Stimulated activated CD4-positive, alpha-beta T cell treated with anti-CD3 and anti-CD28 coated beads, Interleukin-12 subunit alpha, Interleukin-12 subunit beta, amount 100 ng/mL, for 48 hours (primary cell): ENCODE data around the gene SHD.
A peak's percentile ranks its signal among the peaks of the same experiment; 100 is the strongest.

Experiments
- DNase-seq, 3 donors: peaks; one replicate each; pipeline ENCODE4 v3.0.0-alpha.2; 2020; ENCODE audit warnings: low read depth in 2 of 3, low spot score in 1 of 3

The SHD gene

DNA sequence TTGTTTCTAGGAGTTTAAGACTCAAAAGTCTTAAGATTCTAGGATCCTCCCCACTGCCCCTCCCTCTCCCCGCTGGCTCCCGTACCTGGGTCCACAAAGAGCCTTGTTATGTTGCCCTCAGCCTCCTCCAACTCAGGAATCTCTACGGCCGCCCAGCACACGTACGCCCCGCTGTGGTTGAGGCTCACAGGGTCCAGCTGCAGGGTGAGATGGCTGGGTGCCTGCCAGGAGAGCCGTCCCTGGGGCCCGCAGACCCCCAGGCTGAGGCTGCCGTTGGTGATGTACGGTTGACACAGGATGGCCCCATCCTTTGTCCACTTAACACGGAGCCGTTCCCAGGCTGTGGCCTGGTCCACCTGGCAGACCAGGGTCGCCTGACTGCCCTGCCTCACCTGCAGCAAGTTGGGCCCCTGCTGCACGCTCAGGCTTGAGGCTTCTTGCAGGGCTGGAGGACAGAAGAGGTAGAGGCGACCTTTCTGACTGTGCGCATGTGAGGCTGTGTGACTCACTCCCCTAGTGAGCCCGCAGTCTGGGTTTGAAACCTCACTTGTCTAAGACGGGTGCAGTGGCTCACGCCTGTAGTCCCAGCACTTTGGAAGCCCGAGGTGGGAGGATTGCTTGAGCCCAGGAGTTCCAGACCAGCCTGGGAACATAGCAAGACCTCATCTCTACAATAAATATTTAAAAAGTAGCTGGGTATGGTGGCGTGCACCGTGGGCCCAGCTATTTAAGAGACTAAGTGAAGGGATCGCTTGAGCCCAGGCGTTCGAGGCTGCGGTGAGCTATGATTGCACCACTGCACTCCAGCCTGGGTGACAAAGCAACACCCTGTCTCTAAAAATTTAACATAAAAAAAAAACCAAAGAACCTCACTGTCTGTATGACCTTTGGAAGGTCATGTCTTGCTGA lies 19.1 kb downstream of the SHD start:
- peak in 1 of 3 donors; percentile 26 for DNase-seq

GRCh38 chr19:4298810-4299550 lies 19.9 kb downstream of the SHD start:
- no peak for DNase-seq

- no peak for DNase-seq
These were observed 21.5 kb downstream of the SHD start for GRCh38 chr19:4300589-4300988.

DNA sequence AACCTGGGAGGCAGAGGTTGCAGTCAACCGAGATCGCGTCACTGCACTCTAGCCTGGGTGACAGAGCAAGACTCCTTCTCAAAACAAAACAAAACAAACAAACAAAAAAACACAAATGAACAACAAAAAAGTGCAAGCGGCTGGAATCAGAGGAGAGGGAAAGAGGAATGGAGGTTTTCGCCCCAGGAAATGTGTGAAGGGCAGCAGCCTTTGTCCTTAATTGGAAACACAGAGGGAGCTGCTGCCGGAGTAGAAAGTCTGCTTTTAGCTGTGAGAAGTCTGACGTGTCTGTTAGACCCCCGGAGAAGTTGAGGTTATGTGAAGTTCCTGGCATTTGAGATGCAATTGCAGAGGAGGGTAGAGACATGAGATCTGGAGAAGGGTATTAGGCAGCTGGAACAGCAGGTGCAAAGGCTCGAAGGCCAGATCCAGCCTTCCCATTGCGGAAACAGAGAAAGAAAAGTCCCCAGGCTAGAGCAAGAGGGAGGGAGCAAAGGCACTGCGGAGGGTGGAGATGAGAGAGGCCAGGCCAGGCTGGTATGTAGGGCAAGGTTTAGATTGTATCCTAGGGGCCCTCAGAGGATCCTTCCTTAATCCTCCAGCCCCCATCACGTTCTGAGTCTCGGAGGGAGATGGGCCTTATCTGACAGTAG lies 22.6 kb downstream of the SHD start:
- no peak for DNase-seq

- no peak for DNase-seq
These were observed 23.2 kb downstream of the SHD start, which contains the start of gene TMIGD2 for GRCh38 chr19:4302243-4302640. Gene TMIGD2 (minus strand): TSS chr19:4302389. CDS start chr19:4302385, 4 bp downstream.

DNA sequence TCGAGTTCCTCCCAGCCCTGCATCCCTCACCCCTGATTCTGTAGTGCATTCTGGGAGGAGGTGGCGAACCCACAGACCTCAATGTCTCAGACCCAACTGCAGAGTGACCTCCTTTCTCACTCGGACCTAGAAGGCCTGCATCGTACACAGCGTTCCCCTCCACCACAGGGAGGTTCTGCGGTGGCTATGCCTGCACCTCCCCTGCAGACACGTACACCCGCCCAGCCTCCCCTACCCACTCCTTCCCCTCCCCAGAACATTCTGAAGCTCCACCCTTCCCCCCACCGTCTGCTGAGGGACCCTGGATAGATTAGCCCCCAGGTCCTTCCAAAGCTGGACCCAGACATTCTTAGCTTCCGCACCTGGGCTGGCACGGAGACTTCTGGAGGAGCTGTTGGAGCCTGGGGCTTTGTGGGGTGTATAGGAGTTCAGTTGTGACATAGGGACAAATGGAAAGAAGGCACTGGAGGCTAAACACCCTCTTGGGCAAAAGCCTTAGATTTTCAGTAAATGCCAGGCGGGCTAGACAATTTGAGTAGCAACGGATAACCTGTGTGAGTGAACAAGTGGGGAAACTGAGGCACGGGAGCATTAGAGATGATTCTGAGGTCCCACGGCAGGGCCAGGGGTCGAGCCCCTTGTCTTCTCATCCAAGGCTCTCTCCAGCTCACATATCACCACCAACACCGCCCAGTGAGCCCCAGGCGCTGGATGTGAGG lies 24.9 kb downstream of the SHD start:
- DNase-seq, result no peak

GRCh38 chr19:4304538-4305256 lies 25.6 kb downstream of the SHD start, which contains the start of gene FSD1:
Gene FSD1 (plus strand): TSS chr19:4304598. CDS start chr19:4304747, 149 bp downstream.
- DNase-seq, result peak; percentile 60 to 78 (median 67)

DNA sequence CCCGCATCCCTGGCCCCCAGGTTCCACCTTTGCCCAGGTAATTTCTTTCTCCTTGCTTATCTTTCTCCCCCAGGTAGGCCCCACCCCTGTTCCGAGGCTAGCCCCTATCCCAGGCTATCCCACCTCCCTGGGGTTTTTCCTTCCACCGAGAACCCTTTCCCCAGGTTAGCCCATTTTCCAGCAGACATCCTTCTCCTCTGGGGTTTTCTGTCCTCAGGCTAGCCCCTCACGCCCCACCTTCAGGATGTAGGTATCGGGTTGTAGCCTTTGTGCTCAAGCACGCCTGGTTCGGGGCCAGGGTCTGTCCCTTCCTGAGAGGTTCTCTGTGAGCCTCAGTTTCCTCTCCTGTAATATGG lies 26.2 kb downstream of the SHD start:
- no peak for DNase-seq

DNA sequence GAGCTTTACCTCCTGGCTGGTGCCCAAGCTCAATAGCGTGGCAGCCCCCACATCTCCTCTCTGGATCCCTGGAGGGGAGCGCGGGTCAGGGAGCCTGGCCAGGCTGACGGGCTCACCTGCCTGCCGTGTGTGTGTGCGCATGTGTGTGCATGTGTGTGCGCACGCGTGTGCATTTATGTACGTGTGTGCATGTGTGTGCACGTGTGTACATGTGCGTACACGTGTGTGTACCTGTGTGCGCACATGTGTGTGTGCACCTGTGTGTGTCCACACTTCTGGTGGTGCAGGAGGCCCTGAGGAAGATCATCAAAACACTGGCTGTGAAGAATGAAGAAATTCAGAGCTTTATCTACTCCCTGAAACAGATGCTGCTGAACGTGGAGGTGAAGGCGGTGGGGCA lies 26.6 kb downstream of the SHD start:
- no peak for DNase-seq

DNA sequence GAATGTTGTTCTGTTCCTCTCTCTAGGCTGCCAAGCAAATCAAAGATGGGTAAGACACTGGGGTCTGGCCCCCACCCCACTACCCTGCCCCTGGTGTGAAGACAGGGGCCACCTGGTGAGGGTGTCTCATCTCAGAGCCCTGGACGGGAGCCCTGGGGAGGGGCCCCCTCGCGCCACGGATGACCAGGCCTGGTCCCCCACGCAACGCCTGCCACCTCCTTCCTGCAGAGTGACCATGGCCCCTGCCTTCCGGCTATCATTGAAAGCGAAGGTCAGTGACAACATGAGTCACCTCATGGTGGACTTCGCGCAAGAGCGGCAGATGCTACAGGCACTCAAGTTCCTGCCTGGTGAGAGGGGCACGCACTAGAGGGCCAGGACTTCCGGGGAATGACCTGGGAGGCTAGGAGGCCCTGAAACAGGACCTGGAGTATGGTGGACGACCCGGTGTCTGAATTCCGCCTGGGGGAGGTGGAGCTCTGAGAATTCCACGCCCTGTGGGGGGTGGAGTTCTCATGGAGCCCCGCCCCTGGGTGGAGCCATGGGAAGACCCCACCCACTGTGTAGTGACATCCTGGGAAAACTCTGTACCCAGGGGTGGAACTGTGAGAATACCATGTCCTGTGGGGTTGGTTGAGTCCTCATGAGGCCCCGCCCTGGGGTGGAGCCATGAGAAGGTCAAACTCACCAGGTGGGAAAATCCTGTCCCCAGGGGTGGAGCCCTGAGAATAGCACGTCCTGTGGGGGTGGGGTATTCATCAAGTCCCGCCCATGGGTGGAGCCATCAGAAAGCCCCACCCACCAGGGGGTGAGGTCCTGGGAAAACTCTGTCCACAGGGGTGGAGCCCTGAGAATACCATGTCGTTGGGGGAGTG lies 31.4 kb downstream of the SHD start:
- DNase-seq, result no peak

- no peak for DNase-seq
These were observed 34.9 kb downstream of the SHD start for GRCh38 chr19:4313847-4314490.

DNA sequence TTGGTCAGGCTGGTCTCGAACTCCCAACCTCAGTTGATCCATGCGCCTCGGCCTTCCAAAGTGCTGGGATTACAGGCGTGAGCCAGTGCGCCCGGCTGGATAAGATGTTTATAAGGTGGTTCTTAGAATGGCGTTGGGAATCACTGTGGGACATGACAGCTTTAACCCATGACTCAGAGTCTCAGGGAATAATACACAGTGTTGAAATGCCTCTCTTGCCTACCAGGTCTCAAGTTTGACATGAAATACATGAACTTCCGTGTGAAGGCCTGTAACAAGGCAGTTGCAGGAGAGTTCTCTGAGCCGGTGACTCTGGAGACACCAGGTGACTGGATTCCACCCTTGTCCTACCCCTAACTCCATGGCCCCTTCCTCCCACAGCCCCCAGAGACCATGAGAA lies 37.9 kb downstream of the SHD start:
- no peak for DNase-seq

DNA sequence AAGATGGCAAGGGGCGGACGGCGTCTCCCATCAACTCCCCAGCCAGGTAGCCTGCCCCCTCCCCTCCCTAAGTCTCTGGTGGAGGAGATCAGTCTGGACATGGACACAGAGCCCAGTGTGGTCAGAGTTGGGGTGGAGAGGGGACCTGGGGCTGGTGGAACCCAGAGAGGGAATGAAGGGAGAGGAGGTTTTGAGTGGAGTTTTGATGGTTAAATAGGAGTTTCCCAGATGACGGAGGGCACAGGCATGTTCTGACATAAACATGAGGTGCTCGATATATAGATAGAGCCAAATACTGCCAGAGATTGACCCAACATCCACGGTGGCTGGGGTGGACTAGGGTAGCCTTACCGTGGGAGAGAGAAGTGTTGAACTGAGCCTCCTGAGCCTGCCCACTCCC lies 39.4 kb downstream of the SHD start:
- DNase-seq, result no peak

- DNase-seq, result no peak
These were observed 40.1 kb downstream of the SHD start for GRCh38 chr19:4319067-4319718.

GRCh38 chr19:4320419-4320818 lies 41.4 kb downstream of the SHD start:
- no peak for DNase-seq

GRCh38 chr19:4322942-4323665 lies 44.0 kb downstream of the SHD start:
- DNase-seq, result no peak

DNA sequence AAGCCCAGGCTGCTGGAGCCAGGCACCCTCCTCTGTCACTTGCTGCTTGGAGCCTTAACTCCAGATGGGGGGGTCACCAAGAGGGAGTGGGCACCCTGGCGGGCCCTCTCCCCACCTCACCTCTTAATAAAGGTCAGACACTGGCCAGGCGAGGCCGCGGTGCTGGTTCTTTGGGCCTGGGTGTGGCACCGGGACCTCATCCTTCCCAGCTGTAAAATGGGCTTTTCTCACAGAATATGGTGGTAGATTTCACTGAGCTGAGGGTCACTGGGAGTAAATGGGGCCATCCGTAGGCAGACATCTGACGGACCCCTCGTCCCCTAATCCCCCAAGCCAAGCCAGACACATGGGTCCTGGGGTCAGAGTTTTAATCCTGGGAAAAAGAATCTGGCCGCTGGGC lies 44.6 kb downstream of the SHD start:
- no peak for DNase-seq

DNA sequence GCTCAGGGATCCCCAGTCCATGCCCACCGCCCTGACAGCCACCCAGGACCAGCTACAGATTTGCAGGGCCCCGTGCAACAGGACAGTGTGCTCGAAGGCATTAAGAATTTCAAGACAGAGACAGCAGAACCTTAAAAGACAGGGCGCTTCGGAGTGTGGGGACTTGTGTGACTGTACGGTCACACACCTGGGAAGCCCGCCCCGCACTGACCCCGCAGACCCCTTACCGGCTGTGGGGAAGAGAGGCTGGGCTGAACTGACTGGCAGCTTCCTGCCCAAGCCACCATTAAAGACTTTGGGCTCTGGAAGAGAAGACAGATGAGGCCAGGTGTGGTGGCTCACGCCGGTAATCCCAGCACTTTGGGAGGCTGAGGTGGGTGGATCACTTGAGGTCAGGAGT lies 45.2 kb downstream of the SHD start:
- DNase-seq, result no peak
